Measurements from ENCODE around the gene KAZN. TPM values are rescaled to one million over a fixed set of nuclear protein-coding genes. Genes with fewer than 3 reads are reported as not detected.
"Not testable (repeated sequence)": the region's sequence is repeated elsewhere in the genome, so short reads cannot be mapped to it uniquely, and the experiment has no call there.

Gene KAZN
- total RNA-seq, 1 donor from 2014 or later: 1.1 TPM

- intact Hi-C loops (cut with micrococcal nuclease): no loop called here
- no peaks in the 10 kb centered on the region for H3K9me3 Mint-ChIP-seq
- H3K4me1 Mint-ChIP-seq: no peaks in the 10 kb centered on the region
- no peak overlapping the region for H3K4me3 Mint-ChIP-seq
- DNase-seq: no peak
- no peaks in the 10 kb centered on the region for H3K27me3 Mint-ChIP-seq
- H3K27ac Mint-ChIP-seq: no peak overlapping the region
- H3K36me3 Mint-ChIP-seq (ENCODE audit: low read depth): no peaks in the 10 kb centered on the region
These were observed 354.3 kb downstream of the KAZN start for GRCh38 chr1:14952626-14953314.

GRCh38 chr1:14954210-14954609 lies 355.7 kb downstream of the KAZN start:
- H3K36me3 Mint-ChIP-seq (ENCODE audit: low read depth): no peaks in the 10 kb centered on the region
- H3K27me3 Mint-ChIP-seq: no peaks in the 10 kb centered on the region
- no peak for DNase-seq
- intact Hi-C loops (cut with micrococcal nuclease): no loop called here
- no peak overlapping the region for H3K27ac Mint-ChIP-seq
- H3K4me1 Mint-ChIP-seq: no peaks in the 10 kb centered on the region
- no peak overlapping the region for H3K4me3 Mint-ChIP-seq
- H3K9me3 Mint-ChIP-seq: no peaks in the 10 kb centered on the region

GRCh38 chr1:14954930-14955329 lies 356.4 kb downstream of the KAZN start:
- Mint-ChIP-seq H3K9me3 (no peaks in the 10 kb centered on the region), H3K27ac (no peak overlapping the region), H3K27me3 (no peaks in the 10 kb centered on the region), H3K36me3 (ENCODE audit: low read depth) (no peaks in the 10 kb centered on the region), H3K4me1 (no peaks in the 10 kb centered on the region), H3K4me3 (no peak overlapping the region)
- DNase-seq: no peak
- intact Hi-C loops (cut with micrococcal nuclease): no loop called here

- H3K27ac Mint-ChIP-seq: no peak overlapping the region
- DNase-seq: no peak
- H3K4me3 Mint-ChIP-seq: no peak overlapping the region
- no peaks in the 10 kb centered on the region for H3K4me1 Mint-ChIP-seq
- H3K27me3 Mint-ChIP-seq: no peaks in the 10 kb centered on the region
- H3K36me3 Mint-ChIP-seq (ENCODE audit: low read depth): no peaks in the 10 kb centered on the region
- no peaks in the 10 kb centered on the region for H3K9me3 Mint-ChIP-seq
- intact Hi-C loops (cut with micrococcal nuclease): no loop called here
These were observed 356.9 kb downstream of the KAZN start for GRCh38 chr1:14955402-14955801.

- H3K36me3 Mint-ChIP-seq (ENCODE audit: low read depth): no peaks in the 10 kb centered on the region
- intact Hi-C loops (cut with micrococcal nuclease): no loop called here
- H3K27me3 Mint-ChIP-seq: no peaks in the 10 kb centered on the region
- no peak for DNase-seq
- no peak overlapping the region for H3K4me3 Mint-ChIP-seq
- no peaks in the 10 kb centered on the region for H3K4me1 Mint-ChIP-seq
- H3K9me3 Mint-ChIP-seq: no peaks in the 10 kb centered on the region
- no peak overlapping the region for H3K27ac Mint-ChIP-seq
These were observed 357.5 kb downstream of the KAZN start for GRCh38 chr1:14955976-14956375.

- DNase-seq: no peak
- Mint-ChIP-seq H3K9me3 (no peaks in the 10 kb centered on the region), H3K27me3 (no peaks in the 10 kb centered on the region), H3K4me3 (no peak overlapping the region), H3K4me1 (no peaks in the 10 kb centered on the region), H3K36me3 (ENCODE audit: low read depth) (no peaks in the 10 kb centered on the region), H3K27ac (no peak overlapping the region)
- intact Hi-C loops (cut with micrococcal nuclease): no loop called here
These were observed 358.2 kb downstream of the KAZN start for GRCh38 chr1:14956579-14957195.

- no peak for DNase-seq
- Mint-ChIP-seq H3K4me1 (no peaks in the 10 kb centered on the region), H3K27ac (no peak overlapping the region), H3K9me3 (no peaks in the 10 kb centered on the region), H3K27me3 (no peaks in the 10 kb centered on the region), H3K36me3 (ENCODE audit: low read depth) (no peaks in the 10 kb centered on the region), H3K4me3 (no peak overlapping the region)
- intact Hi-C loops (cut with micrococcal nuclease): no loop called here
These were observed 359.1 kb downstream of the KAZN start for GRCh38 chr1:14957375-14958098.

- intact Hi-C loops (cut with micrococcal nuclease): no loop called here
- Mint-ChIP-seq H3K27me3 (no peaks in the 10 kb centered on the region), H3K36me3 (ENCODE audit: low read depth) (no peaks in the 10 kb centered on the region), H3K4me1 (no peaks in the 10 kb centered on the region), H3K4me3 (no peak overlapping the region), H3K27ac (no peak overlapping the region), H3K9me3 (no peaks in the 10 kb centered on the region)
- DNase-seq: no peak
These were observed 360.0 kb downstream of the KAZN start for GRCh38 chr1:14958249-14959058.

- no peak for DNase-seq
- intact Hi-C loops (cut with micrococcal nuclease): no loop called here
- H3K27ac Mint-ChIP-seq: no peak overlapping the region
- no peaks in the 10 kb centered on the region for H3K36me3 Mint-ChIP-seq (ENCODE audit: low read depth)
- no peaks in the 10 kb centered on the region for H3K27me3 Mint-ChIP-seq
- no peak overlapping the region for H3K4me3 Mint-ChIP-seq
- no peaks in the 10 kb centered on the region for H3K9me3 Mint-ChIP-seq
- no peaks in the 10 kb centered on the region for H3K4me1 Mint-ChIP-seq
These were observed 360.7 kb downstream of the KAZN start for GRCh38 chr1:14959059-14959694.

GRCh38 chr1:14961661-14962267 lies 363.3 kb downstream of the KAZN start:
- Mint-ChIP-seq H3K27ac (no peak overlapping the region), H3K9me3 (no peaks in the 10 kb centered on the region), H3K36me3 (ENCODE audit: low read depth) (no peaks in the 10 kb centered on the region), H3K4me1 (no peaks in the 10 kb centered on the region), H3K27me3 (no peaks in the 10 kb centered on the region), H3K4me3 (no peak overlapping the region)
- intact Hi-C loops (cut with micrococcal nuclease): no loop called here
- DNase-seq: no peak

- Mint-ChIP-seq H3K36me3 (ENCODE audit: low read depth) (no peaks in the 10 kb centered on the region), H3K27ac (no peak overlapping the region), H3K4me1 (no peaks in the 10 kb centered on the region), H3K9me3 (no peaks in the 10 kb centered on the region), H3K27me3 (no peaks in the 10 kb centered on the region), H3K4me3 (no peak overlapping the region)
- intact Hi-C loops (cut with micrococcal nuclease): no loop called here
- no peak for DNase-seq
These were observed 363.9 kb downstream of the KAZN start for GRCh38 chr1:14962407-14962806.

GRCh38 chr1:14963791-14964710 lies 365.6 kb downstream of the KAZN start:
- intact Hi-C loops (cut with micrococcal nuclease); DNase-seq; H3K27me3 Mint-ChIP-seq; H3K9me3 Mint-ChIP-seq; H3K4me1 Mint-ChIP-seq; H3K36me3 Mint-ChIP-seq (ENCODE audit: low read depth); H3K4me3 Mint-ChIP-seq; H3K27ac Mint-ChIP-seq: not testable (repeated sequence)

Data from activated CD4-positive, alpha-beta T cell treated with anti-CD3 and anti-CD28 coated beads, Interleukin-2, amount 10 ng/mL, durations not matched to agents 24 days and 14 days (primary cell).